GM10248 (cell line): Measurements from ENCODE around the gene ODAD2.

ENCODE experiments used
- CTCF ChIA-PET: fragments of 300-600 bp; sonication (Branson Sonifier 250); formaldehyde crosslinking; extraction: SDS; loops from one replicate; lab custom pipeline; 2021; ENCODE audit warnings: antibody characterized with exemption; lab: Yijun Ruan, JAX
- POLR2A ChIA-PET: fragments of 350-650 bp; sonication (Branson Sonifier 250); formaldehyde crosslinking; extraction: SDS; loops from one replicate; lab custom pipeline; 2020; ENCODE audit warnings: antibody characterized with exemption; lab: Yijun Ruan, JAX
- DNase-seq: peaks from one replicate; pipeline ENCODE4 v3.0.0; 2012; ENCODE audit errors: extremely low spot score
- TF ChIP-seq, protein P1 (sequence below): IDR thresholded peaks from 2 replicates; pipeline ENCODE4 v1.5.1; 2012; ENCODE audit warnings: mild to moderate bottlenecking, low read depth; ENCODE audit errors: extremely low read depth, missing control alignments, control extremely low read depth

Gene ODAD2

DNA sequence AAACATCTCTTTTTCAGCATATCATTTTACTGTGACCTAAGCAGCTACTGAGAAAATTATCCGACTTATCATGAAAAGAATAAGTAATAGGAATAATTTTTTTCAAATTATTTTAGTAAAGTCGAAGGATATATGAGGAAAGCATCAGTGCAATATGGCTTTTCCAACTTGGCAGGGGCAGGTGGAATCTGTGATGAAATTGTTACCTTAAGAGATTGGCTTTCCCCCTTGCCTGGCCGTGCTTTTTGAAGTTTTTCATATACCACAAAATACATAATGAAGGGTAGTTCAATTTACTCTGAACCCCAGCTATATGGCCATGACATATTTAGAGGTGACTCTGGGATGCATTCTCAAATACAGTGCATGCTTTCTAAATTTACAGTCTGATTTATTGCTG lies 166.1 kb downstream of the ODAD2 start:
- CTCF ChIA-PET, result no interaction called here
- TF ChIP-seq, protein P1, sequence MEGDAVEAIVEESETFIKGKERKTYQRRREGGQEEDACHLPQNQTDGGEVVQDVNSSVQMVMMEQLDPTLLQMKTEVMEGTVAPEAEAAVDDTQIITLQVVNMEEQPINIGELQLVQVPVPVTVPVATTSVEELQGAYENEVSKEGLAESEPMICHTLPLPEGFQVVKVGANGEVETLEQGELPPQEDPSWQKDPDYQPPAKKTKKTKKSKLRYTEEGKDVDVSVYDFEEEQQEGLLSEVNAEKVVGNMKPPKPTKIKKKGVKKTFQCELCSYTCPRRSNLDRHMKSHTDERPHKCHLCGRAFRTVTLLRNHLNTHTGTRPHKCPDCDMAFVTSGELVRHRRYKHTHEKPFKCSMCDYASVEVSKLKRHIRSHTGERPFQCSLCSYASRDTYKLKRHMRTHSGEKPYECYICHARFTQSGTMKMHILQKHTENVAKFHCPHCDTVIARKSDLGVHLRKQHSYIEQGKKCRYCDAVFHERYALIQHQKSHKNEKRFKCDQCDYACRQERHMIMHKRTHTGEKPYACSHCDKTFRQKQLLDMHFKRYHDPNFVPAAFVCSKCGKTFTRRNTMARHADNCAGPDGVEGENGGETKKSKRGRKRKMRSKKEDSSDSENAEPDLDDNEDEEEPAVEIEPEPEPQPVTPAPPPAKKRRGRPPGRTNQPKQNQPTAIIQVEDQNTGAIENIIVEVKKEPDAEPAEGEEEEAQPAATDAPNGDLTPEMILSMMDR, result no peak

DNA sequence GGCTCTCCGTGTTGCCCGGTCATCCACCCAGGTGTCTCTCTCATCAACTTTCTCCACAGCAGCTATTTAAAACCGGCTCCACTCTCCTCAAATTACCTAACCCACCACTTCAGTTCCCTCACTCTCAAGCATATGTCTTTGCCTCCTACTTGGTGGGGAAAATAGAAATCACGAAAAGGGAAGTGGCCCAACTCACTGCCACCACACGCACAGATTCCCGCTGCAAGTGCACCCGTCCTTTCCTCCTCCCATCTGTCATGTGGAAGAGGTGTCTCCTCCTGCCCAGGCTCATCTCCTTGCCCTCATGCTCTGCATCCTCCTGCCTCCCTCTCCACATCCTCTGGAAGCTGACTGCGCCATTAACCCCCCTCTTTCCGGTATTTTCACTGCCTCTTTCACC lies 172.5 kb downstream of the ODAD2 start:
- ChIA-PET CTCF (interaction anchor here (1.3 kb wide), 1 partner anchor 12 kb away, joined by 3 read pairs; no protein-coding TSS in a partner anchor), POLR2A (no interaction called here)
- TF ChIP-seq, protein P1, result no peak
- DNase-seq, result no peak

More for the DNA sequence above, 166.1 kb downstream of the ODAD2 start:
- POLR2A ChIA-PET, result no interaction called here
- no peak for DNase-seq

DNA sequence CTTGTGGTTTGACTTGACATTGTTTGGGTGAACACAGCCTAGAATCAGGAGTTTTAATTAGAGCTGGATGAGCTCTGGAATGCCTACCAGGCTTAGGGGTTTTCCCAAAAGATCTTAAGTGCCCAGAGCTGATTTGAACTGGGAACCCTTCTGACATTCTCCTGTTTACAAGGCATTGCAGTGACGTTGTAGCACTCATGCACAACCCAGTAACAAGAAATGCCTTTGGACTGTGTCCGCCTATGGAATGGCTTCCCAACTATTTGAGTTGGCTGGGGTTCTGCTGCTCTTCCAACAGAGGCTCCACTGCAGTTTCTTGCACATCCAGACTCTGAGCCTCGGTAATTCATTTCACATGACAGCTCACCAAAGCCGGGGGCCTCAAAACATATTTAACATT lies 176.6 kb downstream of the ODAD2 start:
- CTCF ChIA-PET, result no interaction called here
- TF ChIP-seq, protein P1, result no peak
- POLR2A ChIA-PET, result no interaction called here
- no peak for DNase-seq

- POLR2A ChIA-PET, result no interaction called here
- CTCF ChIA-PET, result no interaction called here
- DNase-seq, result no peak
- TF ChIP-seq, protein P1, result no peak
Measured at GRCh38 chr10:27820637-27821036, 178.2 kb downstream of the ODAD2 start.

GRCh38 chr10:27819781-27820531 lies 178.9 kb downstream of the ODAD2 start:
- DNase-seq, result no peak

DNA sequence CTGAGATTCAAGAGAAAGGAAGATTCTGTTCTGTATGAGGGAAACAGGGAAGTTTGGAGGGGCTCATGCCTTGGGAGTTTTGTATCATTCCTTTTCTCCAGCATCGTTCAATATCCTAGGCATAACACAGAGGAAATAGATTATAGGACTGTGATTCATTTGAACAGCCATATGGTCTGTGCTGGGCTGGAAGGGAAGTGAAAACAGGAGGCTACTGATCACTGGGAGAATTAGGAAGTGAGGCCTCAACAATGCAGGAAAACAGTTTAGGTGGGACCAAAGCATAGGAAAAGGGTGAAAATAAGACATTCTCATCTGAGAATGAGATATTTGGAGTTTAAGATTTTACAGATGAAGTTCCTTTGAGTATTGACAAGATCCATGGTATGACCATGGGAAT lies 182.6 kb downstream of the ODAD2 start:
- DNase-seq, result no peak
- CTCF ChIA-PET, result no interaction called here
- POLR2A ChIA-PET, result no interaction called here
- TF ChIP-seq, protein P1, result no peak

More at GRCh38 chr10:27819781-27820531, 178.9 kb downstream of the ODAD2 start:
- CTCF ChIA-PET, result no interaction called here
- POLR2A ChIA-PET, result no interaction called here
- TF ChIP-seq, protein P1, result no peak
